Iris pigment epithelial cell (primary cell): ENCODE measurements around the gene MAPKAPK5.
"Not testable (repeated sequence)": the region's sequence is repeated elsewhere in the genome, so short reads cannot be mapped to it uniquely, and the experiment has no call there.

Experiments used
- DNase-seq: peaks from one replicate; pipeline ENCODE4 v3.0.0-alpha.2; 2011; ENCODE audit warnings: low read depth

Gene MAPKAPK5

DNA sequence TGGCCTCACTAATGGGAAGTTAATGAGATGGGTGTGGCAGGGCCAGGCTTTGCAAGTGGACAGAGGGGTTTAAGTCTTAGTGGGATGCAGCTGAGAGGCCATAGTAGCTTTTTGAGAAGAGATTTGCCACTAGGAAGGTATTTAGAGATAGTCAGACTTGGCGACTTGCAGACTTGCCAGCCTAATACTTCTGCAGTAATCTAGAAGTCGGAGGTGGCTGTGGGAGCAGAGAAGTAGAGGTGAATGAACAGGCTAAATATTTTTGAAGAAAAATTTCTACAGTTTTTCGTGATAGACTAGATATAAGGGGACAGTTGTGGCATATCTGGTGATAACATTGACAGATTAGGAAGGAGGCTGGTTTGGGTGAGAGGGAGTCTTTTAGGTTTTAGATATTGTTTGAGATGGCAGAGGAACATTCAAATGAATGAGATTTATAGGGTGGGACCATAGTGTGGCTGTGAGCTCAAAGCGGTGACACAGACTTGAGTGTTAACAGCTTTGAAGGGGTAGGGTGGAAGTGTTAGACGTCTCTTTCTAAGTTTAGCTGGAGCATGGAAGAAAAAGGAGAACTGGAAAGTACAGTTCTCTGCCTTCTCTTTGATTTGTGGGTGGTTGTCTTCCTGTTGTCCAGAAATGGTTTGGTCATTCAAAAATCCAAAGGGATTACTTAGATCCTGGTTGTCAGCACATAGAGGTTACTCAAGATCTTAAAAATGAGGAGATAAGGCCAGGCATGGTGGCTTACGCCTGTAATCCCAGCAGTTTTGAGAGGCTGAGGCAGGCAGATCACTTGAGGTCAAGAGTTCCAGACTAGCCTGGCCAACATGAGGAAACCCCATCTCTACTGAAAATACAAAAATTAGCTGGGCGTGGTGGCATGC, 44.9 kb downstream of the MAPKAPK5 start:
- no peak for DNase-seq

DNA sequence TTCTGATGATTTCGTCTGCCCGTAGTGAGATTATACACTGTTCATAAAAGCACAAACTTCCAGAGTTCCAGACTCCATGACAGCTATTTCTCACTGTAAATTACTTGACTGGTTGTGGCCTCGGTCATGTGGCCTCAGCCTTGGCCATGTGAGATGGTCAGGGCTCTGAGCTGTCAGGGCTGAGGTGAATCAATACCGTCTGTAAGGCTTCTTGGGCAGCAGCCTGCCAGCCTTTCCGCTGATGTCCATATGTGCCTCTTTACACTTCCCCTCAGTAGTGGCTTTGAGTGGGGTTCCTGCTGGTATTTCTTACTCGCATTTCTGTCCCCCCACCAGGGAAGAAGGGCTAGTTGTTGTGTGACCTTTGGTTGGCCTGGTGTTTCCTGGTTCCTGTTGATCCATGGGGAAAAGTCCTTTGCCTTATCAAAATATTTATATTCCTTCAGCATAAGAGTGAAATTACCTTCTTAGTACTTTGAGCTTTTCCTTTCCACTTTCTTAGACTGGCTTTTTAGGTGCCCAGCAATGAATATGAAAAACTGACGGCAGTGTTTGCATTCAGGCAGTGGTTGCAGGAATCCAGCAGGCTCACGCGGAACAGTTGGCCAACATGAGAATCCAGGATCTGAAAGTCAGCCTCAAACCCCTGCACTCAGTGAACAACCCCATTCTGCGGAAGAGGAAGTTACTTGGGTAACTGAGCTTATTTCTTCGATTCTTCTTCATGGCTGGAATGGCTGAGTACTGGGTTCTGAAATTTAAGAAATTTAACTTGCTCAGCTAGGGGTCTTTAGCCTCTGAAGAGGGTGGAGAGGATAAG, 46.1 kb downstream of the MAPKAPK5 start:
- no peak for DNase-seq

DNA sequence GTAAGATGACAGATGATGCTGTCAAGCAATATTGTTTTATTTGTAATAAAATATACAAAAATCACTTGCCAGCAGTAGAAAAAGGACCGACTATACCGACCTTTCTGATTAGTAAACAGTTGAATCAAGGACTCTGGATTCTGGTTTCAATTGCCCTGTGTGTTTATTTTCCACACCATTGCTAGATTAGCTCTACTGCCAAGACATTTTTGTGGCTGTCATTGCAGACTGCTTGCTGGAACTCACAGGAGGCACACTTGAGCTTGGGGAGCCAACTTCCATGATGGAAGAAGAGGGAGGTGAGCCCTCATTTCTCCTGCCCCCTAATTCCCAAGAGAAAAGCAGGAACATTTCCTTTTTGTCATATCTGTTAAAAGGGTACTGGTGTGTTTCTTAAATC, 51.3 kb downstream of the MAPKAPK5 start:
- peak; percentile 45 for DNase-seq

DNA sequence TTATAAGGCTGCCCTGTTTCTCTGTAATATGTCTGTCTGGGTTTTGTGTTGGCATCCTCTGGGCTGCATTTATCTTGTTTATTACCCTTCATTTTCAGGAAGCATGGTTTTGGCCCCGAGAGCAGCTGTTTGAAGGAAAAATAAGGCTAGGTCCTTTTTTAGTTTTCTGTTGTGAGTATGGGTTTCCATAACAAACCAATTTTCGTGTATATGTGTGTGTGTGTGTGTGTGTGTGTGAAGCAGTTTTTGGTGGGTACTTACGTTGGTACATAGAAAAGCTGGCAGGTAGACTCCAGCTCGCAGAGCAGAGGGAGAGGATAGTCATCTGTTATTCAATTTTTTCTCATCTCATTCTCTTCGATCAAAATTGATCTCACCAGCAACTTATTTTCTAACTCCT, 52.5 kb downstream of the MAPKAPK5 start:
- no peak for DNase-seq

DNA sequence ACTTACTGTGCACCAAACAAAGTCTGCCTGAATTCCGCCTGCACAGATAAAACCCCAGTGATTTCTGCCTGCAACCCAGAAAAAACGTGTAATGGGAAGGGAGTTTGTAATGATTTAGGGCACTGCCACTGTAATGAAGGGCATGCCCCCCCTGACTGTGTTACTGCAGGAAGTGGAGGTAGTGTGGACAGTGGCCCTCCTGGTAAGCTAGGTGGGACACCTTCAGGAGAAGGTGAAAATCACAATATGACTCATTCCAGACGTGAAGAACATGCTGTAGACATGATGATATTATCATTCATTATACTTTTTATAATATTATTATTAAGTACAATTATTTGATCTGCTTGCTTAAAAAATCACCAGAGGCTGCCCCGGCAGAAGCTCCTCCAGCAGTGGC, 59.2 kb downstream of the MAPKAPK5 start:
- no peak for DNase-seq

DNA sequence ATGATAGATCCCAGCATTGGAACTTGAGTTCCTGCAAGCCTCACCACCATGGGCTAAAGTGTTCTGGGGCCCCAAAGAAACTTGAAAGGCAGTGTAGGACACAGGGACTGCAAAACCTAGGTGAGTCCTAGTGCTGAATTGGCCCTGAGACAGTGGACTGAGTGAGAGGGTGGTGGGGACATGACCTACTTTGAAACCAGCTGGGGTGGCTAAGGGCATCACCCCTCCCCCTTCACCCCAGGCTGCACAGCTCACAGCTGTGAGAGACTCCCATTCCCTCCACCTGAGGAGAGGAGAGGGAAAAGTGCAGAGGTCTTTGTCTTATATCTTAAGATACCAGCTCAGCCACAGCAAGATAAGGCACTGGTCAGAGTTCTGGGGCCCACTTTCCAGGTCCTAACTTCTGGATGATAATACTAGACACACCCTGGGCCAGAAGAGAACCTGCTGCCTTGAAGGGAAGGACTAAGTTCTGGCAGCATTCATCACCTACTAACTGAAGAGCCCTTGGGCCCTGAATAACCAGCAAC, 62.5 kb downstream of the MAPKAPK5 start:
- no peak for DNase-seq

DNA sequence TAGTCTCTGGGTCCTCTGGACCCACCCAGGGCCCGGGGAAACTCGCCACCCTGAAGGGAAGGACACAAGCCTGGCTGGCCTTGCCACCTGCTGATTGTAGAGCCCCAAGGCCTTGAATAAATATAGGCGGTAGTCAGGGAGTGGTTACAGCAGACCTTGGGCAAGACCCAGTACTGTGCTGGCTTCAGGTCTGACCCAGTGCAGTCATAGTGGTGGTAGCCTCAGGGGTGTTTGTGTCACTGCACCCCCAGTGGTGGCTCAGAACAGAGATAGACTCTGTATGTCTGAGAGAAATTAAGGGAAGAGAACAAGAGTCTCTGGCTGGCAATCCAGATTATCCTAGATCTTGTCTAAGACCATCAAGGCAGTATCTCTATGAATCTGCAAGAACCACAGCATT, 63.5 kb downstream of the MAPKAPK5 start:
- no peak for DNase-seq

DNA sequence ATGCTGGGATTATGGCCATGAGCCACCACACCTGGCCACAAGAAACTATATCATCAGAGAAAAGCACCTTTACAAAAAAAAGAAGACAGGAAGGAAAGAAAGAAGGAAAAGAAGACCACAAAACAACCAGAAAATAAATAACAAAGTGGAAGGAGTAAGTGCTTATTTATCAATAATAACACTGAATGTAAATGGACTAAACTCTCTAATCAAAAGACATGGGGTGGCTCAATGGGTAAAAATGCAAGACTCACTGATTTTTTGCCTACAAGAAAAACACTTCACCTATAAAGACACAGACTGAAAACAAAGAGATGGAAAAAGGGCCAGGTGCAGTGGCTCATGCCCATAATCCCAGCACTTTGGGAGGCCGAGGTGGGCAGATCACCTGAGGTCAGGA, 65.7 kb downstream of the MAPKAPK5 start:
- no peak for DNase-seq

DNA sequence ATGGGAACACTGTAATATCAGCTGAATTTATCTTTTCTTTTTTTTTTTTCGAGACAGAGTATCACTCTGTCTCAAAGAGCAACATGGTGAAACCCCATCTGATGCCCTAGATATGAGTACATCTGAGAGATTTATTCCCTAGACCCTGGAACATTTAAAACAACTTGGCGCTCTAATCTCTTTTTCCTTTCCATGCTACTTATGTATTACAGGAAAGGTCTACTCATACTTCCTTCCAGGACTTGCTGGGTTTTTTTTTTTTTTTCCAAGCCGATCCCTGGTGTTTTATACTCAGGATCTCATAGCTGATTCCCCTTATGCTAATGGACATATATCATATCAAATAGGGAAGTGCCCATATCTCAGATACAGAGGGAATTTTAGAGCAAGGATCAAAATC, 83.1 kb downstream of the MAPKAPK5 start:
- no peak for DNase-seq

DNA sequence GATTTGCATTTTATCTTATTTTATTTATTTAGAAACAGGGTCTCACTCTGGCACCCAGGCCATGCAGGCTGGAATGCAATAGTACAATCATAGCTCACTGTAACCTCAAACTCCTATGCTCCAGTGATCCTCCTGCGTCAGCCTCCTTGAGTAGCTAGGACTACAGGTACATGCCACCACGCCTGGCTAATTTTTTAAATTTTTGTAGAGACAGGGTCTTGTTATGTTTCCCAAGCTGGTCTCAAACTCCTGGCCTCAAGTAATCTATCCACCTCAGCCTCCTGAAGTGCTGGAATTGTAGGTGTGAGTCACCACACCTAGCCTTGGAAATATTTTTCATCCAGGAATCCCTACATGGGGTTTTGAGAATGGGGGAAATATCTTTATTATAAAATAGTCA, 84.6 kb downstream of the MAPKAPK5 start:
- no peak for DNase-seq

DNA sequence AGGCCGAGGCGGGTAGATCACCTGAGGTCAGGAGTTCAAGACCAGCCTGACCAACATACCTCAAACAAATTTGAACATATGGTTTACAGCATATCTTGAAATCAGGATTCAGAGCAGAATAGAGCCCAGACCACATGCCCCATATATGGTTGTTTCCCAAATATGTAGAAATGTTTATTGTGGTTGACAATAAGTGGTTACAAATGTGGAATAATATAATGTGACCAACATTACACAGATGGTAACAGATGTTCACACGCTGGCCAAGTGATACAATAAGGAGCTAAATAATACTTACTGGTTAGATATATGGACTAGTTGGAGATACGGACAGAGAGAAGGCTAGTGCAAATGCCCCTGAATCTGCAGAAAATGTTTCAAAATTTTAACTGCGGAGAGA, 85.3 kb downstream of the MAPKAPK5 start:
- DNase-seq, result no peak

DNA sequence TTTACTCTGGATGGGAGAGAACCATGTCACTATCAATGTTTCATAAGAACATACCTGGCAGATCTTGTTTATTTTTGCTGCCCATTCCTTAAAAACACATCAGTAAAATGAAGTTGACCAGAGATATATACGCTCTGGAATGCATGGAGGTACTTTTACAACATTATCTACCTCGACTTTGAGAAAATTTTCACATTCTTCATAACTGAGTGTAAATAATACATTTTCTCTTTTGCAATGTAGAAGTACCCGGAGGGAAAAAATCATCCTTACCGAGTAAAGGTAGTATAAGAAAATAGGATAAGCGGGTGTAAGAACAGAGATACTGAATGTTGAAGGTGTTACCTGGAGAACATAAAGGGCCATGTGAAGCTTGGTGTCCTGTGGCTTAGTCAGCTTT, 90.2 kb downstream of the MAPKAPK5 start:
- no peak for DNase-seq

DNA sequence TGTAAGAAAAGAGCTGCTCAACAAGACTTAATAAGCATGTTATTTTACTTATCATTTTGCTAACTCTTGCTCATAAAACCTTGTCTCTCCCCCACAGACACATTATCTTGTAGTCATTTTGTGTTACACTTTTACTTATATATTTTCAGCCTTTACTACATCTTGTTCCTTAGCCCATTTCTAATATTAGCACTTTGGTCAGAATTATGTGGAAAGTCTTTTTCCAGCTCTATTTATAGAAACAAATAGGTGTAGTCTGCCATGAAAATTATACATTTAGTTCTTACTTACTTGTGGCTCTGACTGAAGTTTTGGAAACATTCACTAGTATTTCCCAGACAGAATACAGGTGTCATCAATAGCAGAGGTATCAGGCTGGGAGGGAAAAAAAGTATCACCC, 94.8 kb downstream of the MAPKAPK5 start:
- DNase-seq, result no peak

DNA sequence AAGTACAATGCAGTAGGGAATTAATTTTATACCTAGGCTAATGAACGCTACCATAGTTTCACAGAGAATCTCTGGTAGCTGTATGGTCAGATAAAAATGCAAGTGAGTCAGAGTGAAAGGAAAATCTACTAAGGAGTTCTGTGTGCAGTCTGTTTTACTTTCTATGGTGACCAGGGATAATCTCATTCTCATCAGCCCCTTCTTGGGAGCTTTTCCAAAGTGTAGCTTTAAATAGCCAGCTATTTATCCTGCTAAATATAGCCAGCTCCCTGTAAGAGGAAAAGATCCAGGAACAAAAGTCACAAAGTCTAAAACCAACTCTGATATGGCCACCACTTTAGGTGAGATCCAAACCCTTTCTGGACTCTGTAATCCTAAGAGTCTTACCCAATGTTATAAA, 95.4 kb downstream of the MAPKAPK5 start:
- peak; percentile 4 for DNase-seq

DNA sequence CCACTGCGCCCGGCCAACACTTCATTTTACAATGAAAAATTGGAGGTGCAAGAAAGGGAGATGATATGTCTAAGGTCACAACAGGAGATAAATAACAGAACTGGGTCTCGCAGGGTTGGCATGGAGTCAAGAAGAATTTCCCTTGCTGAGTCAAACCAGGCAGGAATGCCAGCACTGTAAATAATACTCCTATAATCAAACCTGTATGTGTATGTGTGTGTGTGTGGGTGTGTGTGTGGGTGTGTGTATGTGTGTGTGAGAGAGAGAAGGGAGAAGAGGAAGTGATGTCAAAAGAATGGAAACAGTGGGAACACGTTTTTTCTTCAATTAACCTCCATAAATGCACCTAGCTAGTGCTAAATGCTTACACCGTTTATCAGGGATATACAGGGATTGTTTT, 100.5 kb downstream of the MAPKAPK5 start:
- peak; percentile 90 for DNase-seq

DNA sequence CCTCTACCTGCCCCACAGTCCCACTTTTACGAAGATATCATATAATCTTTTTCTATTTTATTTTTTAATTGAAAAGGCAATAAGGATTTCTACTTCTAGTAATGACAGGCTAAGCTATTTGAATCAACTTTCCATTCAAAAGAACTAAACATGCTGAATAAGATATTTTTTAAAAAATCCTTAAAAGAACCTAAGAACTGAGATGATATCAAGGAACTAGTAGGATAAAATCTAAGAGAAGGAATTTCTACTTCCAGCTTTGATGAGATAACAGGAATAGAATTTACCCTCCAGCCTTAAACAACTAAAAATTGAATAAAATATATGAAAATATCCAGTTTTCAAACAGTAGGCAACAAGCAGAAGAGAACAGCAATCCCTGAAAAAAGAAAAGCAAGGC, 101.9 kb downstream of the MAPKAPK5 start:
- no peak for DNase-seq

DNA sequence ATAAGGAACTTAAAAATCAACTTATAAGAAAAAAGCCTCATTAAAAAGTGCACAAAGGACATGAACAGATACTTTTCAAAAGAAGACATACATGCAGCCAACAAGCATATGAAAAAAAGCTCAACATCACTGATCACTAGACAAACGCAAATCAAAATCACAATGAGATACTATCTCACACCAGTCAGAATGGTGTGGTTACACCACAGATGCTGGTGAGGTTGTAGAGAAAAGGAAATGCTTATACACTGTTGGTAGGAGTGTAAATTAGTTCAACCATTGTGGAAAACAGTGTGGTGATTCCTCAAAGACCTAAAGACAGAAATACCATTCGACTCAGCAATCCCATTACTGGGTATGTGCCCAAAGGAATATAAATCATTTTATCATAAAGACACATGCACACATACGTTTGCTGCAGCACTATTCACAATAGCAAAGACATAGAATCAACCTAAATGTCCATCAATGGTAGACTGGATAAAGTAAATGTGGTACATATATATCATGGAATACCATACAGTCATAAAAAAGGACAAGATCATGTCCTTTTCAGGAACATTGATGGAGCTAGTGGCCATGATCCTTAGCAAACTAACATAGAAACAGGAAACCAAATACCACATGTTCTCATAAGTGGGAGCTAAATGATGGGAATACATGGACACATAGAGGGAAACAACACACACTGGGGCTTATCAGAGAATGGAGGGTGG, 109.1 kb downstream of the MAPKAPK5 start:
- DNase-seq, result not testable (repeated sequence)
